DND-41 (cell line): Measurements from ENCODE around the gene RRP12.
A peak's percentile ranks its signal among the peaks of the same experiment; 100 is the strongest.

Experiments used
- ATAC-seq: fragments of 200-7000 bp; cut with Tn5 transposase; 3 replicates; pipeline ENCODE4 v1.9.1; 2021; ENCODE audit warnings: low read depth; ENCODE audit not compliant: insufficient read depth
- DNase-seq: peaks from one replicate; pipeline ENCODE4 v3.0.0-alpha.2; 2020
- H2AFZ ChIP-seq: 2 replicates; pipeline ENCODE4 v1.6.0; 2012; ENCODE audit warnings: low read depth, low read length
- H3K27ac ChIP-seq: 2 replicates; pipeline ENCODE4 v1.5.1; 2012; ENCODE audit warnings: low read length, inconsistent platforms
- H3K27me3 ChIP-seq: fragments of 200-600 bp; sonication (generic); 2 replicates; pipeline ENCODE4 v1.6.0; 2012; ENCODE audit warnings: low read length, mild to moderate bottlenecking, inconsistent platforms; ENCODE audit not compliant: insufficient read depth, poor library complexity
- H3K36me3 ChIP-seq: 2 replicates; pipeline ENCODE4 v1.5.1; 2012; ENCODE audit warnings: low read length, inconsistent platforms; ENCODE audit not compliant: insufficient read depth
- H3K4me1 ChIP-seq: 2 replicates; pipeline ENCODE4 v1.5.1; 2012; ENCODE audit warnings: mild to moderate bottlenecking, low read length; ENCODE audit not compliant: insufficient read depth
- H3K4me2 ChIP-seq: 2 replicates; pipeline ENCODE4 v1.6.0; 2012; ENCODE audit warnings: mild to moderate bottlenecking, moderate library complexity, low read length, inconsistent platforms; ENCODE audit not compliant: insufficient read depth
- H3K4me3 ChIP-seq, 2 experiments: fragments of 200-600 bp in 1 of 2; shearing (Covaris generic) in 1 of 2; 2 replicates each; pipeline ENCODE4 v1.5.1; 2012 to 2016; ENCODE audit warnings: inconsistent platforms in 2 of 2, low read length in 2 of 2, mild to moderate bottlenecking in 2 of 2, low read depth in 1 of 2, moderate library complexity in 1 of 2
- H3K79me2 ChIP-seq: 2 replicates; pipeline ENCODE4 v1.6.0; 2012; ENCODE audit warnings: low read length, inconsistent platforms; ENCODE audit not compliant: insufficient read depth
- H3K9ac ChIP-seq: 2 replicates; pipeline ENCODE4 v1.6.0; 2012; ENCODE audit warnings: low read depth, mild to moderate bottlenecking, inconsistent platforms, low read length, moderate library complexity
- H3K9me3 ChIP-seq: 2 replicates; pipeline ENCODE4 v1.5.1; 2012; ENCODE audit warnings: low read length, moderate library complexity, mild to moderate bottlenecking, inconsistent platforms; ENCODE audit not compliant: insufficient read depth, severe bottlenecking
- H4K20me1 ChIP-seq: 2 replicates; pipeline ENCODE4 v1.6.0; 2012; ENCODE audit warnings: low read length; ENCODE audit not compliant: insufficient read depth
- CTCF ChIP-seq: IDR thresholded peaks from 2 replicates; pipeline ENCODE4 v1.5.1; 2012; ENCODE audit warnings: borderline replicate concordance, low read length, moderate library complexity, mild to moderate bottlenecking; ENCODE audit not compliant: poor library complexity, severe bottlenecking; ENCODE audit errors: extremely low read depth
- EZH2 ChIP-seq: IDR thresholded peaks from 3 replicates; pipeline ENCODE4 v1.6.1; 2012; ENCODE audit warnings: borderline replicate concordance, low read depth, mild to moderate bottlenecking, moderate library complexity, low read length, inconsistent platforms; ENCODE audit not compliant: severe bottlenecking

The RRP12 gene

DNA sequence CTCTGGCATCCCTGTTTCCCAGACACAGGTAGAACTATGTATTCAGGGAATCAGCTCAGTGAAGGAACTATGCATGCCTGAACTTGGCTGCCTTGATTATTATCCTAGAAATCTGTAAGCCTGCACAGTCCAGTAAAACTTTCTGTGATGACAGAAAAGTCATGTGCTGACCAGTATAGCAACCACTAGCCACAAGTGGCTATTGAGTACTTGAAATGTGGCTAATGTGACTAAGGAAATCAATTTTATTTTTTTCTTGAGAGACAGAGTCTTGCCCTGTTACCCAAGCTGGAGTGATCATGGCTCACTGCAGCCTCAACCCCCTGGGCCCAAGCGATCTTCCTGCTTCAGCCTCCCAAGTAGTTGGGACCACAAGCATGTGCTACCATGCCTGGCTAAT lies 41.1 kb upstream of the RRP12 start:
- ATAC-seq (no peak), DNase-seq (no peak)
- no peaks in the 10 kb centered on the region for H3K9me3 ChIP-seq
- TF ChIP-seq CTCF, result no peak
- no peak for TF ChIP-seq EZH2
- H3K79me2 ChIP-seq, result peaks cover 43% of the 10 kb centered on the region
- peaks cover 21% of the 10 kb centered on the region for H3K4me1 ChIP-seq
- no peaks in the 10 kb centered on the region for H3K27me3 ChIP-seq
- no peak overlapping the region for H2AFZ ChIP-seq
- no peaks in the 10 kb centered on the region for H4K20me1 ChIP-seq
- no peak overlapping the region for H3K27ac ChIP-seq
- H3K4me3 ChIP-seq, result no peak overlapping the region
- no peak overlapping the region for H3K9ac ChIP-seq
- peaks cover 51% of the 10 kb centered on the region for H3K36me3 ChIP-seq
- H3K4me2 ChIP-seq, result no peak overlapping the region

DNA sequence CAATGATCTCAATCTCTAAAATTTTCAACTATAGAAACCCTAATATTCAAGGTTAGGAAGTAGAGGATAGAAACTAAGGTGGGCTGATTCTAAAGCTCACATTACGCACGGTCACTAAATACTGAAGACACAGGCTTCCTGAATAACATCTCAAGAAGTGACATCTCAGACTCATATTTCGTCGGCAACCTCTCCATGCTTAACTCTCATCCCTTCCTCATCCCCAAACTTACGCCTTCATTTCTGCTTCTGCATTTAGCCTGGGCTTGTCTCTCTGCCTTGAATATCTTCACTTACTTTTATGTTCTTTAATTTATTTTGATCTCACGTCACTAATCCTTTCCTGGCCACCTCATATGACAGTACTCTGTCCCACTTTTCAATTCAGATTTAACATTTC lies 34.1 kb upstream of the RRP12 start:
- H3K4me2 ChIP-seq, result no peak overlapping the region
- no peak overlapping the region for H3K4me3 ChIP-seq
- H3K9ac ChIP-seq, result no peak overlapping the region
- TF ChIP-seq CTCF, result no peak
- no peak for TF ChIP-seq EZH2
- no peak overlapping the region for H3K27ac ChIP-seq
- no peak for DNase-seq
- H4K20me1 ChIP-seq, result peaks cover 14% of the 10 kb centered on the region
- H3K79me2 ChIP-seq, result peaks cover 12% of the 10 kb centered on the region
- H3K27me3 ChIP-seq, result no peaks in the 10 kb centered on the region
- H3K9me3 ChIP-seq, result no peaks in the 10 kb centered on the region
- peaks cover 85% of the 10 kb centered on the region for H3K36me3 ChIP-seq
- no peak overlapping the region for H2AFZ ChIP-seq
- ATAC-seq, result no peak
- H3K4me1 ChIP-seq, result no peaks in the 10 kb centered on the region

- Histone ChIP-seq H3K4me3 (no peak overlapping the region), H3K36me3 (peaks cover 88% of the 10 kb centered on the region), H3K79me2 (peaks cover 18% of the 10 kb centered on the region), H4K20me1 (peaks cover 19% of the 10 kb centered on the region), H2AFZ (no peak overlapping the region), H3K27me3 (no peaks in the 10 kb centered on the region), H3K9ac (no peak overlapping the region), H3K9me3 (no peaks in the 10 kb centered on the region), H3K27ac (no peak overlapping the region), H3K4me2 (no peak overlapping the region), H3K4me1 (no peaks in the 10 kb centered on the region; the same call in 1 of the 2 replicates)
- ATAC-seq (peak; percentile 24; the same call in 1 of the 3 replicates), DNase-seq (no peak)
- TF ChIP-seq EZH2 (no peak), CTCF (no peak)
These were observed 33.4 kb upstream of the RRP12 start for GRCh38 chr10:97434557-97434956.

DNA sequence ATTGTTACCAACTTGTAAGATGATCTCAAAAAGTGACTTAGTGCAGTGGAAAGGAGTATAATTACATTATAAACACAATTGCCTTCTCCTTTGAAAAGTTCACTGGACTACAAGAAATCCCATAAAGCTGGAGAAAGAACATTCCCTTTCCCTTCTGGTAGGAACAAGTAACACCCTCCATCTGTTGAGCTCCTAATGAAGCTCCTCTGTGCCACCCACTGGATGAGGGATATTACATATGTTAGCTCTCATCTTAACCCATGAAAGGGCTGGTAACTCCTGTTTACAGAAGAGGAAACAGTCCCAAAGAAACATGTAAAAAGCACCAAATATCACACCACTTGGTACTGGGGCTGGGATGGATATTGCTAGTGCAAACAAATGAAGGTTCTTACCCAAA lies 32.9 kb upstream of the RRP12 start:
- no peak overlapping the region for H3K27ac ChIP-seq

More for the DNA sequence above, 32.9 kb upstream of the RRP12 start:
- Histone ChIP-seq H3K9ac (no peak overlapping the region), H3K27me3 (no peaks in the 10 kb centered on the region), H4K20me1 (peaks cover 23% of the 10 kb centered on the region), H3K36me3 (peaks cover 88% of the 10 kb centered on the region), H2AFZ (no peak overlapping the region), H3K4me3 (no peak overlapping the region), H3K9me3 (no peaks in the 10 kb centered on the region), H3K4me2 (no peak overlapping the region), H3K4me1 (peaks cover 3% of the 10 kb centered on the region; the same call in 1 of the 2 replicates), H3K79me2 (peaks cover 23% of the 10 kb centered on the region)
- ATAC-seq (peak; percentile 27; the same call in 2 of the 3 replicates), DNase-seq (no peak)
- TF ChIP-seq EZH2 (no peak), CTCF (no peak)
